Sciatic nerve (tissue), 2 donors: ENCODE measurements around the gene ALDH5A1. TPM values are rescaled to one million over a fixed set of nuclear protein-coding genes. Genes with fewer than 3 reads are reported as not detected.

ENCODE experiments used
- ATAC-seq: fragments of 200-7000 bp; cut with Tn5 transposase; one replicate; pipeline ENCODE4 v1.9.1; 2020; ENCODE audit warnings: mild to moderate bottlenecking, moderate library complexity
- DNase-seq: peaks from one replicate; pipeline ENCODE4 v3.0.0-alpha.2; 2020; ENCODE audit warnings: low spot score
- intact Hi-C: fragments of 100-400 bp; cut with DNase I; formaldehyde crosslinking; loops from one replicate; pipeline ENCODE4 v1.14.2; 2022
- total RNA-seq: library from RNA; stranded (reverse); fragmentation: NEBNext Ultra II Directional; extraction: Animal tissue kit (Norgen Biotek cat#: 25700); gene quantifications from one replicate; pipeline ENCODE4 v1.2.1, GENCODE V29; 2021
- donor health status: DM: no; HTN: no; CAD: no.
- donor health status: DM: no; HTN: no; CAD: no.

Gene ALDH5A1
- 19.3 TPM for total RNA-seq

GRCh38 chr6:24494821-24495795, at the start of gene ALDH5A1:
TSS of gene ALDH5A1 (plus strand) at chr6:24494969. CDS start at chr6:24494997, 28 bp downstream.
- intact Hi-C loops: no loop called here

DNA sequence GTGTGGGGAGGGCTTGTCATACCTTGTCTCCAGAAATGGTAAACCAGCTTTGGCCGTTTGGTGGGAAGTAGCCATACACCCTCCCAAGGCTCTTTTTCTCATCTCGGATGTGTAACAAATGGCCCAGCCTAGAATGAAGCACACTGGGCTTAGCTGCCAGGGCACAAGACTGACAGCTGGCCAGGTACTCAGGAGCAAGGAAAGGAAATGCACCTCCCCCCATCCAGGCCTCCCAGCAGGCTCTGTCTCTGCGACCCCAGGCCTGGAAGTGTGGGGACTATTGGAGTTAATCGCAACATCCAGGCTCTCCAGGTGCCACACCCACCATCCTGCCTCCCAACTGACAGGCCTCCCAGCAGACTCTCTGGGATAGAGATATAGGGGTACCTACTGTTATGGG, 49.1 kb upstream of the ALDH5A1 start:
- DNase-seq: no peak
- ATAC-seq: no peak
- intact Hi-C loops: no loop called here

More at GRCh38 chr6:24494821-24495795, at the start of gene ALDH5A1:
- DNase-seq (peak; percentile 82), ATAC-seq (peak; percentile 88)

- DNase-seq (no peak), ATAC-seq (no peak)
- intact Hi-C loops: no loop called here
Measured at GRCh38 chr6:24446670-24447069, 48.1 kb upstream of the ALDH5A1 start.

- DNase-seq (no peak), ATAC-seq (no peak)
- intact Hi-C loops: no loop called here
Measured at GRCh38 chr6:24448396-24448795, 46.4 kb upstream of the ALDH5A1 start.

- DNase-seq (no peak), ATAC-seq (no peak)
- intact Hi-C loops: no loop called here
Measured at GRCh38 chr6:24448828-24449525, 45.8 kb upstream of the ALDH5A1 start.

GRCh38 chr6:24451581-24452388, 43.0 kb upstream of the ALDH5A1 start:
- ATAC-seq: no peak
- no peak for DNase-seq
- intact Hi-C loops: no loop called here

- intact Hi-C loops: no loop called here
- DNase-seq (no peak), ATAC-seq (no peak)
Measured at GRCh38 chr6:24453921-24454320, 40.8 kb upstream of the ALDH5A1 start.

DNA sequence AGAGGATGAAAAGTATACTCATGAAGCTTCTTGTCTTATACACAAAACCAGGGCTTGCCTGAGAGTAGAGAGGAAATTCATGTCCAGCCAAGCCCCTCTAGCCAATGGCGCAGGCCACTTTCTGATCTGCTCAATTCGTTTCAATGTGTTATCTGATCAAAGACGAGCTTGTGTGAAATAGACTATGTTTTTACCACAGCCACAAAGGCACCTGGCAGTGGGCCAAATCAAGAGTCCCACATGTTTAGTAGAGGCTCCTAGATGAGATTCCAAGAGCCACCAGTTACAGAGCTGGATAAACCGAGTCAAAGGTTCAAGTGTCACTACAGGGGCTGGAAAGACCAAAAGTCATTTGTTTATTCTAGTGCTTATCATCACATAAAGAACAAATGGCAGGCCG, 40.3 kb upstream of the ALDH5A1 start:
- DNase-seq: no peak
- intact Hi-C loops: no loop called here
- ATAC-seq: no peak

- DNase-seq (no peak), ATAC-seq (no peak)
- intact Hi-C loops: no loop called here
Measured at GRCh38 chr6:24455061-24455460, 39.7 kb upstream of the ALDH5A1 start.

DNA sequence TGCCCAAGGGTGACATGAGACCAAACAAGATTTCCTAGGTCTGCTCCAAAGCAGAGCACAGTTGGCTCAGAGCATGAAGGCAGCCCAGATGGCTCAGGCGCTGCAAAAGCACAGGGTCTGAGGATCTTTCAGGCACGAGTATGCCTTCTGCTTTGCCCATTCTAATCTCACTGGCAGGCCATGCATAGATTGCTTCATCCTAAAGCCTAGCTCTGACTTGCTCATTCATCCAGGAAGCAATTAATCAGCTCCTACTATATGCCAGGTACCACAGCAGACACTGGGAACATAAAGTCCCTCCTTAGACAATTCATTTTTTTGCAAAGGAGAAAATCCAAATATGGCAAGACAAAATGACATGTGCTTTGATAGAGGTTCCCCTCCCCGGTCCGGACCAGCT, 36.6 kb upstream of the ALDH5A1 start:
- DNase-seq (no peak), ATAC-seq (no peak)

DNA sequence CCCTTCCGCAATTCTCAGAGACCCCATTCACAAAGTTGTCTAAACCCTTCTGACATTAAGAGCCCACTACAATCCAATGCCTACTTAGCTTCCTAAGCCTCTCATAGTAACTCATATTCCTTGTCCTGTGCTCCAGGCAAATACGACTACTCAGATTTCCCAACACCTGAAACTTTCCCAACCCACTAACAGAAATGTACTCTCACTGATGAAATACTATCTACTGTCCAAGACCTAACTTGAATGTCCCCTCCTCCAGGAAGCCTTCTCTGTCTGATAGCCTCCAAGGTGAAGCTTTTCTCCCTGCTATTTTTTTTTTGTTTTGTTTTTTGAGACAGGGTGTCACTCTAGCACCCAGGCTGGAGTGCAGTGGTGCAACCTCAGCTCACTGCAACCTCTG, 35.8 kb upstream of the ALDH5A1 start:
- DNase-seq: no peak
- intact Hi-C loops: no loop called here
- ATAC-seq: no peak

More for the DNA sequence above, 36.6 kb upstream of the ALDH5A1 start:
- intact Hi-C loops: no loop called here

DNA sequence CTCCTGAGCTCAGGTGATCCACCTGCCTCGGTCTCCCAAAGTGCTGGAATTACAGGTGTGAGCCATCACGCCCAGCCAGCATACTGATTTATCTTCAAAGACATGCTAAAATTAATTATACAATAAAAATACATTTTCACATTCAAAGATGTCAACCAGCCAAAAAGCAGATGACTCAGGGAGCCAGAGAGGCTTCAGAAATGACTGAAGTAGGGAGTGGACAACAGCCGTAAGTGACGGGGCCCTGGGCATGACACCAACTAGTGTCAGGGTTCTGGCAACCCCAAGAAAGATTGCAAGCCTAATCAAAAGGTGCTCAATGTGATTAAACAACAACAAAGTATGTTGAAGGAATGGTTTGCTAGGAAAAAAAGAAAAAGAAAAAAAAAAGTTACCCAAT, 33.8 kb upstream of the ALDH5A1 start:
- intact Hi-C loops: no loop called here
- DNase-seq: no peak
- ATAC-seq: no peak

DNA sequence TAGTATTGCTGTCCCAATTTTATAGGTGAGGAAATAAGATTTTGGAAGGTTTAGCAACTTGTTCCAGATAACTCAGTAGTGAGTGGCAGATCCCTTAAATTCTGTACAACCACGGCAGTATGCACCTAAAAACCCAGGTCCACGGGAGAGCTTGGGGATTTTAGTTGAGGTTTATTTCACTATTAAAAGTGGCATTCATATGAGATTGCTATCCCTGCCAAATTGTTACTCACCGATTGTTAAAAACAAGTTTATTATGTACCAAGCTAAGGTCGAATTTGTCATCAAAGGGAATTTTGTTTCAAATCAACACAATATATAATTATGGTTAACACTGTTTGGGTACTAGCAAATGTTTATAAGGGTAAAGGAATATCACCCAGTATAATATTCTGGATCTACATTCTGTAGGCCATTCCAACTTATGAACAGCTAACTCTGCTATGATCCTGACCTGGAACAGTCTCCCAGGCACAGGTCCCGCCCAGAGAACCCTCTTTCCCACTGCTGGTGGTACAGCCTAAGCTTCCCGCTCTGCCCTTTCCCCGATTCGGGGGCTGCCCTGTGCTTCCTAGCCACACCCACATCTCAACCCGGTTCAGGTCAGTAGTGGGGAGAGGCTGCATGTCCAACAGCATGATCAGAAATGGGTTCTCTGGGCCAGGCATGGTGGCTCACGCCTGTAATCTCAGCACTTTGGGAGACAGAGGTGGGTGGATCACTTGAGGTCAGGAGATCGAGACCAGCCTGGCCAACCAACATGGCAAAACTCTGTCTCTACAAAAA, 30.3 kb upstream of the ALDH5A1 start:
- no peak for ATAC-seq
- intact Hi-C loops: no loop called here
- no peak for DNase-seq

GRCh38 chr6:24469811-24470210, 25.0 kb upstream of the ALDH5A1 start:
- intact Hi-C loops: no loop called here
- ATAC-seq: no peak

GRCh38 chr6:24472181-24472580, 22.6 kb upstream of the ALDH5A1 start:
- intact Hi-C loops: no loop called here
- ATAC-seq: no peak

More at GRCh38 chr6:24469811-24470210, 25.0 kb upstream of the ALDH5A1 start:
- no peak for DNase-seq

DNA sequence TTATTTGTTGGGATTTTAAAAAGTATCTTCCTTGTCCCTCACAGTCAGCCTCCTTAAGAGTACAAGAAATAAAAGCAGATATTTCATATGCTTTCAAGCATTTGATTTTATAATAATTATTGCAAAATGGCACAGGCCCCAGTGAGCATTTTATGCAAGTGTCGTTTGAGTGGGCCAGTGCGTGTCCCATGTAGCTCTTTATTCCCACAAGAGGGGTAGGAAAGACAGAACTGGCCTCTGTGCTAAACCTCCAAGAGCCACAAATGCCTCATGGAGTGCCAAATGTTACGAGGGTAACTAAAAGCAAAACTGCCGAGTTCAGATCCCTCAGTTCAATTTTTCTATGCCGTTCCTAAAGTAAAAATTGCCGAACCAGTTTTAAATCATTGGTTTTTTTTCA, 18.1 kb upstream of the ALDH5A1 start:
- DNase-seq (no peak), ATAC-seq (no peak)
- intact Hi-C loops: no loop called here

More at GRCh38 chr6:24472181-24472580, 22.6 kb upstream of the ALDH5A1 start:
- no peak for DNase-seq

- DNase-seq: no peak
- intact Hi-C loops: no loop called here
- no peak for ATAC-seq
Measured at GRCh38 chr6:24477070-24477469, 17.7 kb upstream of the ALDH5A1 start.

DNA sequence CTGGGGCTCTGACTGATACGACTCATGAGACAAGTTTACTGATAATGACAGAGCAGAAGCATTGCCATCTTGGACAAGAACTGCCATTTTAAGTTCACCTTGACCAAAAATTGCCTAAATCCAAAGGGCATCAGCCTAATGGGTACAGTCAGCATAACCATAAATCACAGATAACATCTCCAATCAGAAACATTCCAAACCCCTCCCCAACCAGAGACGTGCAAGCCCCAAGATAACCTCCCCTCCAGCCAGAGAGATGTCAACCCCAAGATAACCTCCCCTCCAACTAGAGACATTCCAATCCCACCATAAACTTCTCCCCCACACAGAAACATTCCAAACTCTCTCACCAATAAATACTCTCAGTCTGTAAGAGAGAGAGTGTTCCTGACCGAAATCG, 15.9 kb upstream of the ALDH5A1 start:
- ATAC-seq (no peak), DNase-seq (no peak)
- intact Hi-C loops: no loop called here

- intact Hi-C loops: no loop called here
- no peak for DNase-seq
- no peak for ATAC-seq
Measured at GRCh38 chr6:24480705-24481104, 14.1 kb upstream of the ALDH5A1 start.
